GM12878 (cell line): Measurements from ENCODE around the gene TTLL3. TPM values are rescaled to one million over a fixed set of nuclear protein-coding genes. Genes with fewer than 3 reads are reported as not detected.
A peak's percentile ranks its signal among the peaks of the same experiment; 100 is the strongest.

Experiments
- ATF7 ChIP-seq: fragments of 450-650 bp; IDR thresholded peaks from 2 replicates; pipeline ENCODE4 v1.6.1; 2016; ENCODE audit warnings: low read depth, mild to moderate bottlenecking
- BMI1 ChIP-seq: fragments of 450-650 bp; IDR thresholded peaks from 2 replicates; pipeline ENCODE4 v1.6.1; 2016; ENCODE audit warnings: mild to moderate bottlenecking, moderate library complexity, borderline replicate concordance
- E4F1 ChIP-seq: fragments of 450-650 bp; IDR thresholded peaks from 2 replicates; pipeline ENCODE4 v1.6.1; 2018; ENCODE audit warnings: borderline replicate concordance, mild to moderate bottlenecking; ENCODE audit not compliant: partially characterized antibody
- FOXK2 ChIP-seq: fragments of 450-650 bp; IDR thresholded peaks from 2 replicates; pipeline ENCODE4 v1.6.1; 2017; ENCODE audit warnings: mild to moderate bottlenecking, moderate library complexity
- HDAC2 ChIP-seq: fragments of 200-600 bp; sonication (generic); IDR thresholded peaks from 2 replicates; pipeline ENCODE4 v1.6.1; 2017
- IRF3 ChIP-seq: fragments of 450-650 bp; IDR thresholded peaks from 2 replicates; pipeline ENCODE4 v1.6.1; 2014; ENCODE audit warnings: mild to moderate bottlenecking
- MEF2B ChIP-seq: fragments of 450-650 bp; IDR thresholded peaks from 2 replicates; pipeline ENCODE4 v1.6.1; 2018; ENCODE audit warnings: mild to moderate bottlenecking, moderate library complexity; ENCODE audit not compliant: partially characterized antibody, poor library complexity, severe bottlenecking
- MLLT1 ChIP-seq: fragments of 450-650 bp; IDR thresholded peaks from 2 replicates; pipeline ENCODE4 v1.6.1; 2016; ENCODE audit warnings: mild to moderate bottlenecking
- NFIC ChIP-seq: IDR thresholded peaks from 2 replicates; pipeline ENCODE4 v1.6.1; 2012; ENCODE audit warnings: low read depth, mild to moderate bottlenecking, inconsistent platforms, low read length, moderate library complexity
- PKNOX1 ChIP-seq: fragments of 450-650 bp; IDR thresholded peaks from 2 replicates; pipeline ENCODE4 v1.6.1; 2016; ENCODE audit warnings: mild to moderate bottlenecking
- POLR2AphosphoS5 ChIP-seq: IDR thresholded peaks from 2 replicates; pipeline ENCODE4 v1.6.1; 2011; ENCODE audit warnings: mild to moderate bottlenecking, low read length, inconsistent platforms
- POU2F2 ChIP-seq: IDR thresholded peaks from 3 replicates; pipeline ENCODE4 v1.6.1; 2011; ENCODE audit warnings: low read depth, mild to moderate bottlenecking, low read length, borderline replicate concordance
- RCOR1 ChIP-seq: conservative IDR thresholded peaks from 2 replicates; pipeline ENCODE4 v1.6.1; 2012; ENCODE audit warnings: low read depth, low read length, improper control_type of control experiment
- SREBF1 ChIP-seq: IDR thresholded peaks from 2 replicates; pipeline ENCODE4 v1.6.1; 2012; ENCODE audit warnings: mild to moderate bottlenecking, low read length
- SREBF2 ChIP-seq: IDR thresholded peaks from 2 replicates; pipeline ENCODE4 v1.6.1; 2012; ENCODE audit warnings: mild to moderate bottlenecking, low read length
- SUZ12 ChIP-seq: fragments of 200-600 bp; sonication (generic); IDR thresholded peaks from one replicate; pipeline ENCODE4 v1.6.1; 2018; ENCODE audit warnings: antibody characterized with exemption, mild to moderate bottlenecking; ENCODE audit not compliant: unreplicated experiment
- USF2 ChIP-seq: IDR thresholded peaks from 2 replicates; pipeline ENCODE4 v1.6.1; 2011; ENCODE audit warnings: low read depth, low read length, improper control_type of control experiment, borderline replicate concordance
- ZBTB11 ChIP-seq: fragments of 450-650 bp; formaldehyde crosslinking; IDR thresholded peaks from 2 replicates; pipeline ENCODE4 v1.5.0; 2022; ENCODE audit warnings: mild to moderate bottlenecking, missing genetic modification characterization
- ZNF207 ChIP-seq: fragments of 450-650 bp; IDR thresholded peaks from 2 replicates; pipeline ENCODE4 v1.6.1; 2014; ENCODE audit warnings: antibody characterized with exemption, mild to moderate bottlenecking, borderline replicate concordance
- polyA plus RNA-seq, 11 experiments: library from polyadenylated mRNA; depleted of rRNA in 4 of 11; unstranded in 6 of 11; stranded (reverse) in 5 of 11; fragments of >200 nt; fragmentation: Nextera tagmentation in 4 of 11; fragmentation: Illumina TruSeq in 1 of 11; extraction: Ambion mirVana in 4 of 11; extraction: Trizol in 1 of 11; gene quantifications; 1 replicate in 1 of 11; 2 replicates in 10 of 11; pipeline versions ENCODE4 v1.2.1 to v1.2.3, GENCODE V29; 2011 to 2016; ENCODE audit warnings: inconsistent platforms in 2 of 11, missing spikeins in 2 of 11, low read depth in 1 of 11
- total RNA-seq, 4 experiments: library from RNA; depleted of rRNA in 3 of 4; stranded (reverse); fragments of >200 nt in 3 of 4; fragmentation: Illumina TruSeq in 1 of 4; extraction: Trizol in 1 of 4; gene quantifications; 2 replicates each; pipeline versions ENCODE4 v1.2.1 to v1.2.3, GENCODE V29; 2013 to 2021

Gene TTLL3
- total and polyA plus RNA-seq, 10 of the 15 experiments (the other 5 are each of a cell fraction or from before 2014, with no cell fraction given), result 4.2 to 51.3 (median 18.9) TPM

- TF ChIP-seq IRF3 (peak; percentile 59; the same call in 1 of the 2 replicates), MEF2B (no peak), RCOR1 (peak; percentile 97), ATF7 (peak; percentile 100), POLR2AphosphoS5 (peak; percentile 95), ZNF207 (peak; percentile 95; the same call in 1 of the 2 replicates), BMI1 (no peak), ZBTB11 (CRISPR knock-in tag) (no peak), PKNOX1 (0 out of 2 replicates have a peak, but pooled peaks have one; percentile 12), FOXK2 (peak; percentile 99), E4F1 (peak; percentile 87), MLLT1 (peak; percentile 63; the same call in 1 of the 2 replicates), NFIC (no peak; the same call in 1 of the 2 replicates), SREBF1 (peak; percentile 98), SUZ12 (no peak), POU2F2 (peak; percentile 80; the same call in 2 of the 3 replicates), HDAC2 (no peak; the same call in 1 of the 2 replicates), USF2 (no peak), SREBF2 (no peak)
Measured at GRCh38 chr3:9792405-9793160, 17.5 kb upstream of the TTLL3 start, which contains the start of the genes ARPC4 and TADA3 (continued).
